GM12872 (cell line): ENCODE measurements around the gene GLIS1.

ENCODE experiments used
- TF ChIP-seq, protein P1 (sequence below): IDR thresholded peaks from 3 replicates; pipeline ENCODE4 v1.5.1; 2011; ENCODE audit warnings: low read depth, mild to moderate bottlenecking, low read length, moderate library complexity; ENCODE audit not compliant: insufficient read depth

Gene GLIS1

DNA sequence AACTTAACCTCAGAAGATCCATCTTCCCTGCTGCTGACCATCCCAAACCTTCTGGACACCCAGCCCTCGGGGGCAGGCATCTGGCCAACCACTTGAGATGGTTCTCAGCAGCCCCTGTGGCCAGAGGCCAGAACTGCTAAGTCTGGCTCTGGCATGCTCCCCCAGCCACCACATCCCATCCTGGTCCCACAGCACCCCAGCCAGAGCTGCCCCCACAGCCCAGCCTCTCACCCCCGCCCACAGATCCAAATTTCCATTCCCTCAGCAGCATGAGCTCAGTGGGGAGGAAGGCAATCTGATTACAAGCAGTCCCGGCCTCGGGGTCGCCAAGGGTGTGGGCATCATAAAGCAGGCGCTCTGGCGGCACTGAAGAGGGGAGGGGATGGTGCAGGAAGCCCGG, 45.6 kb downstream of the GLIS1 start:
- TF ChIP-seq, protein P1, sequence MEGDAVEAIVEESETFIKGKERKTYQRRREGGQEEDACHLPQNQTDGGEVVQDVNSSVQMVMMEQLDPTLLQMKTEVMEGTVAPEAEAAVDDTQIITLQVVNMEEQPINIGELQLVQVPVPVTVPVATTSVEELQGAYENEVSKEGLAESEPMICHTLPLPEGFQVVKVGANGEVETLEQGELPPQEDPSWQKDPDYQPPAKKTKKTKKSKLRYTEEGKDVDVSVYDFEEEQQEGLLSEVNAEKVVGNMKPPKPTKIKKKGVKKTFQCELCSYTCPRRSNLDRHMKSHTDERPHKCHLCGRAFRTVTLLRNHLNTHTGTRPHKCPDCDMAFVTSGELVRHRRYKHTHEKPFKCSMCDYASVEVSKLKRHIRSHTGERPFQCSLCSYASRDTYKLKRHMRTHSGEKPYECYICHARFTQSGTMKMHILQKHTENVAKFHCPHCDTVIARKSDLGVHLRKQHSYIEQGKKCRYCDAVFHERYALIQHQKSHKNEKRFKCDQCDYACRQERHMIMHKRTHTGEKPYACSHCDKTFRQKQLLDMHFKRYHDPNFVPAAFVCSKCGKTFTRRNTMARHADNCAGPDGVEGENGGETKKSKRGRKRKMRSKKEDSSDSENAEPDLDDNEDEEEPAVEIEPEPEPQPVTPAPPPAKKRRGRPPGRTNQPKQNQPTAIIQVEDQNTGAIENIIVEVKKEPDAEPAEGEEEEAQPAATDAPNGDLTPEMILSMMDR = no peak

DNA sequence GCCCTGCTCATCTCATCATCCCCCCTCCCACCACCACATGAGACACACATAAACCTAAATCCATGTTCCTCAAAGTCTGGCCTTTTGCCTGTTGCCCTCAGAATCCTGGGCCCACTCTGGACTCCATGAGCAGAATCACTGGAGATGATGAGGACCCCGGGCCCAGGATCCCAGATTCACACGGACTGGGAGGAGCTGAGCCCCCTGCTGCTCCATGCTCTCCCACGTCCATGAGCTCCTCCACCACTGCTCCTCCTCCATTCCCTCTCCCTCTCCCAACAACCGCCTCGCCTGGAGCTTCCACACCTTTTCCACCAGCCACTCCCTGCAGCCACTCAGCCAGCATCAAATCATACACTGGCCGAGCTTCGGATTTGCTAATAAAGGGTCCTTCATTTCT, 47.6 kb downstream of the GLIS1 start:
- TF ChIP-seq, protein P1 = no peak

DNA sequence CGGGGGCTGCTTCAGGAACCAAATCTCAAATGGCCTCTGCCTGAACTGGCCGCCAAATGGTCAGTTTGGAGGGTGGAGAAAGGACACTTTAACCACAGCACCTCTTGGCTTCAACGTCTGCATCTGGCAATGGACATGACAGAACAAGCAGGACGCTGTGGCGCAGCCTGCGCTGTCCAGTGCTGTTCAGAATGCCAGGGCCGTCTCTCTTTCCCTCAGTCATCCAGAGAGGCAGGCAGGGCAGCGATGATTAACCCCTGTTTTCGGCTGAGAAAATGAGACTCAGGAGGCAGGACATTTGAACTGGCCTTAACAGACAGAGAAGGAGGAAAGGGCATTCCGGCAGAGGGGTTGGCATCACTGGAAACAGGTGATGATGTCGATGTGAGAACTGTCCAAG, 48.6 kb downstream of the GLIS1 start:
- TF ChIP-seq, protein P1 = no peak

GRCh38 chr1:53689736-53690326, 49.1 kb downstream of the GLIS1 start:
- TF ChIP-seq, protein P1 = no peak

GRCh38 chr1:53689223-53689622, 49.7 kb downstream of the GLIS1 start:
- TF ChIP-seq, protein P1 = no peak

DNA sequence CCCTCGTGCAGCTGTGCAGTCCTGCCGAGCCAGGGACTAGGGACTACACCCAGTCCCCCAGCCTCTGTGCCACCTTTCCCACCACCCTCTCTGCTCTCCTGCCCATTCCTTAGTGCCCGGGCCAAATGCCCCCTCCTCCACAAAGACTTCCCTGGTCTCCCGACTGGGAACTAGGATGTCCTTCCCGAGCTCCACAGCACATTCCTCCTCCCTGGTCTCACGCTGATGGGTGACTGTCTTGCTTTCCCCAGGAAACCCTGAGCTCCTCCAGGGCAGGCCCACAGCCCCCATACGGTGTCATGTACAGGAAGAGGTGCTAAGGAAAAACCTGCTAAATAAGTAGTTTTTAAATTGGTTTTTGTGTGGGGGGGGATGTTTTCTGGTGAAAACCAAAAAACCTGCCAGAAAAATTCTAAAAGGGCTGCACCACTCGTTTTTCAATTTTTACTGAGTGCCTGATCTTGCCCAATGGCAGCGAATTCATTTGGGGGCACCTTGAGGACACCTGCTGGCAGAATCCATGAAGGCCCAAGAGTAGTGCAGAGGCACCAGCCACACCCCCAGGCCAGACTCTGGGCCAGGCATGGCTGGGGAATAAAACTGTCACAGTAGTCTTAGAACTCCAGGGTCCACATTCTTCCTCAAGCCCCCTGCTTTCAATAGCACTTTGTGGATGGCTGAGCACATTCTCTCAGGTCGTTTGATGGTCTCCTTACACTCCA, 50.4 kb downstream of the GLIS1 start:
- TF ChIP-seq, protein P1 = 0 out of 3 replicates have a peak, but pooled peaks have one; percentile 25

GRCh38 chr1:53687901-53688300, 51.1 kb downstream of the GLIS1 start:
- TF ChIP-seq, protein P1 = no peak
